B cell (primary cell): ENCODE measurements around the gene PRSS3. TPM values are rescaled to one million over a fixed set of nuclear protein-coding genes. Genes with fewer than 3 reads are reported as not detected.

Experiments used
- ATAC-seq: fragments of 200-7000 bp; cut with Tn5 transposase; one replicate; pipeline ENCODE4 v1.10.0; 2021; ENCODE audit warnings: low read depth, mild to moderate bottlenecking, moderate number of reproducible peaks, moderate library complexity
- CTCF ChIA-PET: fragments of 350-600 bp; sonication (Branson Sonifier 250); formaldehyde crosslinking; loops from one replicate; lab custom pipeline; 2021; ENCODE audit warnings: antibody characterized with exemption, inconsistent platforms; lab: Charles Lee
- POLR2A ChIA-PET: fragments of 350-600 bp; sonication (Branson Sonifier 250); formaldehyde crosslinking; loops from one replicate; lab custom pipeline; 2021; ENCODE audit warnings: antibody characterized with exemption; lab: Charles Lee
- DNase-seq: peaks from one replicate; pipeline ENCODE4 v3.0.0; 2013
- H2AFZ ChIP-seq: 2 replicates; pipeline ENCODE4 v1.6.1; 2012; ENCODE audit warnings: mild to moderate bottlenecking, low read depth, low read length; ENCODE audit not compliant: insufficient read depth, poor library complexity, severe bottlenecking
- H3K27ac ChIP-seq, 2 donors: 1 replicate in 1 of 2; 2 replicates in 1 of 2; pipeline ENCODE4 v1.5.1; 2012 to 2013; ENCODE audit warnings: low read length in 2 of 2, mild to moderate bottlenecking in 2 of 2, moderate library complexity in 1 of 2
- H3K27me3 ChIP-seq, 4 experiments: fragments of 200-600 bp in 1 of 4; sonication (generic) in 1 of 4; replicated peaks in 1 of 4; 1 replicate in 2 of 4; 2 replicates in 2 of 4; pipeline versions ENCODE4 v1.6.1 to v1.7.0; 2013 to 2016; ENCODE audit warnings: low read length in 3 of 4, mild to moderate bottlenecking in 2 of 4, mixed read lengths in 1 of 4, moderate library complexity in 1 of 4; ENCODE audit not compliant: insufficient read depth in 4 of 4, control insufficient read depth in 3 of 4; ENCODE audit errors: control extremely low read depth in 1 of 4
- H3K36me3 ChIP-seq, 2 experiments: replicated peaks in 1 of 2; 1 replicate in 1 of 2; 2 replicates in 1 of 2; pipeline versions ENCODE4 v1.6.1 to v1.7.1; 2013; ENCODE audit warnings: low read length in 1 of 2; ENCODE audit not compliant: insufficient read depth in 2 of 2, control insufficient read depth in 1 of 2; ENCODE audit errors: control extremely low read depth in 1 of 2, extremely low read depth in 1 of 2
- H3K4me1 ChIP-seq, 2 donors: fragments of 200-600 bp in 1 of 2; sonication (generic) in 1 of 2; 1 replicate in 1 of 2; 2 replicates in 1 of 2; pipeline versions ENCODE4 v1.5.1 to v1.6.1; 2013 to 2017; ENCODE audit warnings: low read length in 2 of 2; ENCODE audit not compliant: control insufficient read depth in 2 of 2, insufficient read depth in 2 of 2
- H3K4me2 ChIP-seq: replicated peaks from 2 replicates; pipeline ENCODE3; 2012; ENCODE audit warnings: mild to moderate bottlenecking, low read depth, low read length; ENCODE audit not compliant: poor library complexity, severe bottlenecking
- H3K4me3 ChIP-seq, 5 experiments: fragments of 200-600 bp in 1 of 5; sonication (generic) in 1 of 5; 1 replicate in 3 of 5; 2 replicates in 2 of 5; pipeline versions ENCODE4 v1.5.1 to v1.7.0; 2011 to 2016; ENCODE audit warnings: low read length in 4 of 5, mild to moderate bottlenecking in 4 of 5, low read depth in 2 of 5, control low read depth in 1 of 5, moderate library complexity in 1 of 5; ENCODE audit not compliant: insufficient read depth in 1 of 5; ENCODE audit errors: control extremely low read depth in 1 of 5, extremely low read depth in 1 of 5
- H3K79me2 ChIP-seq: fragments of 200-600 bp; sonication (generic); one replicate; pipeline ENCODE4 v1.6.0; 2016; ENCODE audit warnings: low read length; ENCODE audit not compliant: control insufficient read depth, insufficient read depth
- H3K9ac ChIP-seq: fragments of 200-600 bp; sonication (generic); 2 replicates; pipeline ENCODE4 v1.6.1; 2017; ENCODE audit warnings: mild to moderate bottlenecking, low read length, moderate library complexity
- H3K9me3 ChIP-seq, 3 donors: one replicate each; pipeline versions ENCODE4 v1.6.1 to v1.7.1; 2013; ENCODE audit warnings: low read length in 2 of 3; ENCODE audit not compliant: control insufficient read depth in 2 of 3, insufficient read depth in 1 of 3; ENCODE audit errors: control extremely low read depth in 1 of 3
- H4K20me1 ChIP-seq: 2 replicates; pipeline ENCODE4 v1.6.0; 2012; ENCODE audit warnings: mild to moderate bottlenecking, low read length; ENCODE audit not compliant: insufficient read depth, control insufficient read depth, poor library complexity, severe bottlenecking
- H3K27ac Mint-ChIP-seq: one replicate; pipeline ENCODE4 v1.8.0; 2021; ENCODE audit warnings: mixed read lengths
- H3K27me3 Mint-ChIP-seq: one replicate; pipeline ENCODE4 v1.8.0; 2021; ENCODE audit warnings: mixed read lengths
- H3K4me1 Mint-ChIP-seq: one replicate; pipeline ENCODE4 v1.8.0; 2021; ENCODE audit warnings: mixed read lengths
- H3K4me3 Mint-ChIP-seq: one replicate; pipeline ENCODE4 v1.8.0; 2021; ENCODE audit warnings: mixed read lengths
- H3K9me3 Mint-ChIP-seq: one replicate; pipeline ENCODE4 v1.8.0; 2022; ENCODE audit warnings: mixed read lengths; ENCODE audit not compliant: insufficient read depth
- EZH2 ChIP-seq: IDR thresholded peaks from 2 replicates; pipeline ENCODE4 v1.6.1; 2012; ENCODE audit warnings: borderline replicate concordance, low read depth, mild to moderate bottlenecking, moderate library complexity, low read length; ENCODE audit not compliant: insufficient read depth, poor library complexity, severe bottlenecking
- WGBS: methylation state at CpG from one replicate; pipeline ENCODE4 v1.1.5; 2013; ENCODE audit warnings: missing lambda C conversion rate; ENCODE audit not compliant: insufficient coverage; 5-methylcytosine and 5-hydroxymethylcytosine counted together
- intact Hi-C: fragments of 100-400 bp; cut with micrococcal nuclease; formaldehyde crosslinking; loops from one replicate; pipeline ENCODE4 v1.10.0; 2022
- polyA plus RNA-seq: library from polyadenylated mRNA; depleted of rRNA; stranded (reverse); fragments of >200 nt; gene quantifications from 2 replicates; pipeline ENCODE4 v1.2.3, GENCODE V29; 2012
- total RNA-seq, 2 donors: library from RNA; stranded (reverse); fragments of 120-200 nt in 1 of 2; gene quantifications; 1 replicate in 1 of 2; 2 replicates in 1 of 2; pipeline versions ENCODE4 v1.2.3 to v1.2.4, GENCODE V29; 2013 to 2022
- TF ChIP-seq, protein P1 (sequence below): fragments of 200-600 bp; IDR thresholded peaks from one replicate; pipeline ENCODE4 v1.8.0; 2022; ENCODE audit warnings: antibody characterized with exemption, mild to moderate bottlenecking

Gene PRSS3
- total and polyA plus RNA-seq, 2 donors (not counting 1 experiment from before 2014, with no cell fraction given) = not detected

GRCh38 chr9:33818167-33818846 is 22.9 kb downstream of the PRSS3 start:
- intact Hi-C loops = loop anchor here (5.0 to 10.0 kb wide), 7 partner anchors 104 to 1914 kb away; partner anchors contain the start of genes CREB3, DNAI1, DNAJA1 and DNAJB5
- Histone ChIP-seq H2AFZ (peak overlapping the region; percentile 89), H3K27ac (peak overlapping the region; percentile 89 to 99), H3K4me3 (peak overlapping the region; percentile 74 to 92 (median 83)), H3K36me3 (no peaks in the 10 kb centered on the region), H3K79me2 (peaks cover 53% of the 10 kb centered on the region), H4K20me1 (peaks cover 20% of the 10 kb centered on the region), H3K9ac (peak overlapping the region; percentile 96), H3K4me2 (peak overlapping the region; percentile 100), H3K27me3 (no peaks in the 10 kb centered on the region), H3K9me3 (peaks cover 0 to 3% (median 0%) of the 10 kb centered on the region in 3 donors), H3K4me1 (peaks cover 48 to 50% of the 10 kb centered on the region in 2 donors)
- Mint-ChIP-seq H3K4me1 (peaks cover 61% of the 10 kb centered on the region), H3K9me3 (no peaks in the 10 kb centered on the region), H3K27ac (peak overlapping the region; percentile 92), H3K27me3 (no peaks in the 10 kb centered on the region), H3K4me3 (peak overlapping the region; percentile 98)
- TF ChIP-seq EZH2 = no peak
- TF ChIP-seq, protein P1, sequence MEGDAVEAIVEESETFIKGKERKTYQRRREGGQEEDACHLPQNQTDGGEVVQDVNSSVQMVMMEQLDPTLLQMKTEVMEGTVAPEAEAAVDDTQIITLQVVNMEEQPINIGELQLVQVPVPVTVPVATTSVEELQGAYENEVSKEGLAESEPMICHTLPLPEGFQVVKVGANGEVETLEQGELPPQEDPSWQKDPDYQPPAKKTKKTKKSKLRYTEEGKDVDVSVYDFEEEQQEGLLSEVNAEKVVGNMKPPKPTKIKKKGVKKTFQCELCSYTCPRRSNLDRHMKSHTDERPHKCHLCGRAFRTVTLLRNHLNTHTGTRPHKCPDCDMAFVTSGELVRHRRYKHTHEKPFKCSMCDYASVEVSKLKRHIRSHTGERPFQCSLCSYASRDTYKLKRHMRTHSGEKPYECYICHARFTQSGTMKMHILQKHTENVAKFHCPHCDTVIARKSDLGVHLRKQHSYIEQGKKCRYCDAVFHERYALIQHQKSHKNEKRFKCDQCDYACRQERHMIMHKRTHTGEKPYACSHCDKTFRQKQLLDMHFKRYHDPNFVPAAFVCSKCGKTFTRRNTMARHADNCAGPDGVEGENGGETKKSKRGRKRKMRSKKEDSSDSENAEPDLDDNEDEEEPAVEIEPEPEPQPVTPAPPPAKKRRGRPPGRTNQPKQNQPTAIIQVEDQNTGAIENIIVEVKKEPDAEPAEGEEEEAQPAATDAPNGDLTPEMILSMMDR = no peak
- POLR2A ChIA-PET = interaction anchor here (0.6 to 0.7 kb wide), 3 partner anchors 12 to 344 kb away, joined by 6 to 19 read pairs (median 8); no protein-coding TSS in a partner anchor
- no peak for ATAC-seq
- 0% methylated on average over 5 of the region's 18 CpGs for WGBS
- DNase-seq = peak; percentile 30
- CTCF ChIA-PET = interaction anchor here (0.9 to 1.0 kb wide), 3 partner anchors 18 to 39 kb away, joined by 3 to 6 read pairs (median 3); no protein-coding TSS in a partner anchor
